Measurements from ENCODE around the gene GALNT1.

GALNT1 gene

DNA sequence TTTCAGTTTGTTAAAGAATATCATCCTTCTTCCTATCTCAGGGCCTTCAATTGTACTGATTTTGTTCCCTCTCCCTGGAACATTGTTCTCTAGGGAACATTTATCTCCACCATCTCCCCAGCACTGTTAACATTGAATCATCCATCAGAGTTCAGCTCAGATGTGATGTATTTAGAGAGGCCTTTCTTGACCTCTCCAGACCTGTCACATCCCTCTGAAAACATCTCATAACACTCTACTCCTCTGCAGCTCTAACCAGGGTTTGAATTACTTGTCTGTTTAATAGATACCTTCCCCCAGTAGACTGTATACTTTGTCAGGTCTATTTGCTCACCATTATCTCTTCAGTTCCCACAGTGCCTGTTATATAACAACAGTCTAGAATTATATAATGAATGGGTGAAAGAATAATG, 98.6 kb downstream of the GALNT1 start:
- no peak overlapping the region for H3K27ac ChIP-seq
- TF ChIP-seq, protein P1, sequence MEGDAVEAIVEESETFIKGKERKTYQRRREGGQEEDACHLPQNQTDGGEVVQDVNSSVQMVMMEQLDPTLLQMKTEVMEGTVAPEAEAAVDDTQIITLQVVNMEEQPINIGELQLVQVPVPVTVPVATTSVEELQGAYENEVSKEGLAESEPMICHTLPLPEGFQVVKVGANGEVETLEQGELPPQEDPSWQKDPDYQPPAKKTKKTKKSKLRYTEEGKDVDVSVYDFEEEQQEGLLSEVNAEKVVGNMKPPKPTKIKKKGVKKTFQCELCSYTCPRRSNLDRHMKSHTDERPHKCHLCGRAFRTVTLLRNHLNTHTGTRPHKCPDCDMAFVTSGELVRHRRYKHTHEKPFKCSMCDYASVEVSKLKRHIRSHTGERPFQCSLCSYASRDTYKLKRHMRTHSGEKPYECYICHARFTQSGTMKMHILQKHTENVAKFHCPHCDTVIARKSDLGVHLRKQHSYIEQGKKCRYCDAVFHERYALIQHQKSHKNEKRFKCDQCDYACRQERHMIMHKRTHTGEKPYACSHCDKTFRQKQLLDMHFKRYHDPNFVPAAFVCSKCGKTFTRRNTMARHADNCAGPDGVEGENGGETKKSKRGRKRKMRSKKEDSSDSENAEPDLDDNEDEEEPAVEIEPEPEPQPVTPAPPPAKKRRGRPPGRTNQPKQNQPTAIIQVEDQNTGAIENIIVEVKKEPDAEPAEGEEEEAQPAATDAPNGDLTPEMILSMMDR (conservative IDR thresholded peaks at IDR 0.05): no peak

DNA sequence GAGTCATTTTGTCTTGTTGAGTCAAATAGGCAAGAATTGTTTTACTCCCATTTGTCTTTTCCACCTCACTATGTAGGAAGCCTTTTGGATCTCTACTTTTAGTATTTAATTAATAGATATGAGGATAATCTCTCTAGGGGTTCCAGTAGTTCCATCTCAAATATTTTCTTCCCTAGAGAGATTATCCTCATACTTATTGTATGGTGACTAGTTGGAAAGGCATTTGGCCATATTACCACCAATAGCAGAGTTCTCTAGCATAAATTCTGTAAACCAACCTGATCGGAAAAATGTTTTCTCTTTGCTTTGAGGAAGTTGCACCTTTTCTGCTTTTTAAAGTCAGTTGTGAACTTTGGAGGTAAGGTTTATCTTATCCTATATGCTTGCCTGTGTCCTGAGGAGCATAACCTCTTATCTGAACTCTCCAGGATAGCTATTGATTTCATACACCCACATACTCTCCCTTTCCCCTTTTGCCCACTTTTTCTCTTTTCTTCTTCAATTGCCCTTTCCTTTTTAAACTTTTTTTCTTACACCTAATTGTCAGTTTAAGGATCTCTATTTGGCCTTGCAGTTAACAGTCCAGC, 100.8 kb downstream of the GALNT1 start:
- no peak overlapping the region for H3K27ac ChIP-seq
- TF ChIP-seq, protein P1 (conservative IDR thresholded peaks at IDR 0.05): no peak

- TF ChIP-seq, protein P1 (conservative IDR thresholded peaks at IDR 0.05): no peak
Observed at GRCh38 chr18:35683021-35683420, 101.5 kb downstream of the GALNT1 start.

GRCh38 chr18:35688757-35689156, 107.2 kb downstream of the GALNT1 start:
- TF ChIP-seq, protein P1 (conservative IDR thresholded peaks at IDR 0.05): no peak
- no peak overlapping the region for H3K27ac ChIP-seq

More at GRCh38 chr18:35683021-35683420, 101.5 kb downstream of the GALNT1 start:
- no peak overlapping the region for H3K27ac ChIP-seq

- TF ChIP-seq, protein P1 (conservative IDR thresholded peaks at IDR 0.05): no peak
- H3K27ac ChIP-seq: no peak overlapping the region
Observed at GRCh38 chr18:35689728-35690127, 108.2 kb downstream of the GALNT1 start.

- TF ChIP-seq, protein P1 (conservative IDR thresholded peaks at IDR 0.05): no peak
- no peak overlapping the region for H3K27ac ChIP-seq
Observed at GRCh38 chr18:35691625-35692024, 110.1 kb downstream of the GALNT1 start.

DNA sequence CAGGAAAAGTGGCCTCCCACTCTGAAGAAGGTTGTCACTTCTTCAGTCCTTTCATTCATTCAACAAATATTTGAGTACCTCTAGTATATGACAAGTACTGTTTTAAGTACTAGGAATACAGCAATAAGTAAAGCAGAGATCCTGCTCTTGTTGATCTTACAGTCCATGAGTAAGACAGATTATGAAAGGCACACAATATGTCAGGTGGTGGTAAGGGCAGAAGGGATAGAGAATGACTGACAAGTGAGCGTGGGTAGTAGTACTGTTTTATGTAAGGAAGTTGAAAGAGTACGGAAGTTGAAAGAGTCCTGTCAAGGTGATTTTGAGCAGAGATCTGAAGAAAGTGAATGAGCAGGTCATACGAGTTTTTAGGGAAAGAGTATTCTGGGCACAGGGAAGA, 111.3 kb downstream of the GALNT1 start:
- H3K27ac ChIP-seq: no peak overlapping the region
- TF ChIP-seq, protein P1 (conservative IDR thresholded peaks at IDR 0.05): no peak
